DOHH2 (cell line): ENCODE measurements around the gene UNC13A.

ENCODE experiments used
- H3F3A ChIP-seq: fragments of 200-600 bp; sonication (generic), shearing (Covaris generic); 2 replicates; pipeline ENCODE4 v1.6.0; 2016; ENCODE audit warnings: antibody characterized with exemption, mild to moderate bottlenecking; ENCODE audit not compliant: control insufficient read depth, insufficient read depth
- H3K27ac ChIP-seq: fragments of 200-600 bp; sonication (generic); 2 replicates; pipeline ENCODE4 v1.5.1; 2014; ENCODE audit warnings: low read depth, mild to moderate bottlenecking, low read length, moderate library complexity
- H3K27me3 ChIP-seq: fragments of 200-600 bp; sonication (generic); 2 replicates; pipeline ENCODE4 v1.6.1; 2014; ENCODE audit warnings: mild to moderate bottlenecking, low read length, mixed read lengths; ENCODE audit not compliant: control insufficient read depth
- H3K36me3 ChIP-seq: fragments of 200-600 bp; sonication (generic); 2 replicates; pipeline ENCODE4 v1.6.1; 2014; ENCODE audit warnings: mild to moderate bottlenecking, low read length, moderate library complexity, mixed read lengths; ENCODE audit not compliant: control insufficient read depth
- H3K4me1 ChIP-seq: fragments of 200-600 bp; sonication (generic); 2 replicates; pipeline ENCODE4 v1.6.1; 2014; ENCODE audit warnings: mild to moderate bottlenecking, low read length, mixed read lengths; ENCODE audit not compliant: control insufficient read depth
- H3K4me2 ChIP-seq: fragments of 200-600 bp; sonication (generic); 2 replicates; pipeline ENCODE4 v1.6.0; 2014; ENCODE audit warnings: mild to moderate bottlenecking, low read length, moderate library complexity
- H3K4me3 ChIP-seq: fragments of 200-600 bp; sonication (generic); 2 replicates; pipeline ENCODE4 v1.5.1; 2014; ENCODE audit warnings: mild to moderate bottlenecking, low read length, mixed read lengths
- H3K79me2 ChIP-seq: fragments of 200-600 bp; sonication (generic); 2 replicates; pipeline ENCODE4 v1.6.1; 2014; ENCODE audit warnings: mild to moderate bottlenecking, low read length, mixed read lengths; ENCODE audit not compliant: control insufficient read depth
- H3K9me2 ChIP-seq: fragments of 200-600 bp; sonication (generic); replicated peaks from 2 replicates; pipeline ENCODE4 v1.6.1; 2014; ENCODE audit warnings: mild to moderate bottlenecking, low read length, mixed read lengths; ENCODE audit not compliant: control insufficient read depth
- H3K9me3 ChIP-seq: fragments of 200-600 bp; sonication (generic); 2 replicates; pipeline ENCODE4 v1.6.1; 2014; ENCODE audit warnings: antibody characterized with exemption, low read length, mixed read lengths; ENCODE audit not compliant: control insufficient read depth, insufficient read depth
- H4K20me1 ChIP-seq: fragments of 200-600 bp; sonication (generic); 2 replicates; pipeline ENCODE4 v1.6.0; 2014; ENCODE audit warnings: low read depth, mild to moderate bottlenecking, antibody characterized with exemption, low read length, moderate library complexity; ENCODE audit not compliant: control insufficient read depth, insufficient read depth
- CTCF ChIP-seq: fragments of 200-600 bp; sonication (generic); IDR thresholded peaks from one replicate; pipeline ENCODE4 v1.5.1; 2014; ENCODE audit warnings: antibody characterized with exemption, mild to moderate bottlenecking, low read depth, low read length; ENCODE audit not compliant: poor library complexity, severe bottlenecking
- EZH2phosphoT487 ChIP-seq: fragments of 200-600 bp; sonication (generic); IDR thresholded peaks from 2 replicates; pipeline ENCODE4 v1.6.1; 2017; ENCODE audit warnings: borderline replicate concordance, mild to moderate bottlenecking, antibody characterized with exemption, low read length, moderate library complexity, mixed read lengths

The UNC13A gene

GRCh38 chr19:17620696-17621095 lies 67.5 kb downstream of the UNC13A start:
- TF ChIP-seq EZH2phosphoT487 (no peak), CTCF (no peak)
- Histone ChIP-seq H3K9me3 (peaks cover 5% of the 10 kb centered on the region; the same call in 1 of the 2 replicates), H3K4me3 (no peak overlapping the region), H3K27me3 (peaks cover 18% of the 10 kb centered on the region), H3K79me2 (no peaks in the 10 kb centered on the region), H3K4me2 (no peak overlapping the region), H4K20me1 (no peaks in the 10 kb centered on the region), H3F3A (no peaks in the 10 kb centered on the region), H3K4me1 (peaks cover 15% of the 10 kb centered on the region; the same call in 1 of the 2 replicates), H3K27ac (no peak overlapping the region), H3K9me2 (no peaks in the 10 kb centered on the region), H3K36me3 (no peaks in the 10 kb centered on the region)

GRCh38 chr19:17618936-17619335 lies 69.2 kb downstream of the UNC13A start:
- Histone ChIP-seq H3K4me3 (no peak overlapping the region), H4K20me1 (no peaks in the 10 kb centered on the region), H3K79me2 (no peaks in the 10 kb centered on the region), H3K27me3 (peaks cover 18% of the 10 kb centered on the region), H3K9me2 (no peaks in the 10 kb centered on the region), H3K4me1 (peaks cover 15% of the 10 kb centered on the region; the same call in 1 of the 2 replicates), H3K4me2 (no peak overlapping the region), H3K9me3 (peaks cover 5% of the 10 kb centered on the region; the same call in 1 of the 2 replicates), H3K27ac (no peak overlapping the region), H3F3A (no peaks in the 10 kb centered on the region), H3K36me3 (no peaks in the 10 kb centered on the region)
- TF ChIP-seq EZH2phosphoT487, result no peak
- TF ChIP-seq CTCF, result no peak

GRCh38 chr19:17618281-17618903 lies 69.8 kb downstream of the UNC13A start:
- H4K20me1 ChIP-seq, result no peaks in the 10 kb centered on the region
- H3K36me3 ChIP-seq, result no peaks in the 10 kb centered on the region
- H3K79me2 ChIP-seq, result no peaks in the 10 kb centered on the region
- no peak overlapping the region for H3K4me2 ChIP-seq
- no peaks in the 10 kb centered on the region for H3K9me2 ChIP-seq
- TF ChIP-seq CTCF (no peak), EZH2phosphoT487 (no peak)
- H3K27me3 ChIP-seq, result peaks cover 18% of the 10 kb centered on the region
- no peak overlapping the region for H3K4me3 ChIP-seq
- H3K4me1 ChIP-seq, result peaks cover 15% of the 10 kb centered on the region; the same call in 1 of the 2 replicates
- no peaks in the 10 kb centered on the region for H3F3A ChIP-seq
- H3K9me3 ChIP-seq, result peaks cover 5% of the 10 kb centered on the region; the same call in 1 of the 2 replicates
- H3K27ac ChIP-seq, result no peak overlapping the region

GRCh38 chr19:17617807-17618192 lies 70.4 kb downstream of the UNC13A start:
- H3K9me3 ChIP-seq, result peaks cover 5% of the 10 kb centered on the region; the same call in 1 of the 2 replicates
- no peaks in the 10 kb centered on the region for H3K79me2 ChIP-seq
- H3K36me3 ChIP-seq, result no peaks in the 10 kb centered on the region
- H3K4me1 ChIP-seq, result peaks cover 15% of the 10 kb centered on the region; the same call in 1 of the 2 replicates
- no peak overlapping the region for H3K4me3 ChIP-seq
- H3F3A ChIP-seq, result no peaks in the 10 kb centered on the region
- no peak for TF ChIP-seq EZH2phosphoT487
- no peaks in the 10 kb centered on the region for H3K9me2 ChIP-seq
- H4K20me1 ChIP-seq, result no peaks in the 10 kb centered on the region
- no peak overlapping the region for H3K4me2 ChIP-seq
- H3K27ac ChIP-seq, result no peak overlapping the region
- peaks cover 18% of the 10 kb centered on the region for H3K27me3 ChIP-seq
